HG02610 (cell line): Measurements from ENCODE around the gene ASMT.
"Not testable (repeated sequence)": the region's sequence is repeated elsewhere in the genome, so short reads cannot be mapped to it uniquely, and the experiment has no call there.

ENCODE experiments used
- ATAC-seq: cut with Tn5 transposase; IDR thresholded peaks from one replicate; pipeline ENCODE4 v1.9.1; 2021; ENCODE audit warnings: mild to moderate bottlenecking, moderate library complexity; ENCODE audit not compliant: unreplicated experiment

Gene ASMT

GRCh38 chrX:1646009-1646408 is 31.1 kb downstream of the ASMT start:
- ATAC-seq = no peak

GRCh38 chrX:1649621-1650020 is 34.8 kb downstream of the ASMT start:
- no peak for ATAC-seq

GRCh38 chrX:1652011-1652811 is 37.4 kb downstream of the ASMT start:
- ATAC-seq = not testable (repeated sequence)

- no peak for ATAC-seq
These were observed 41.5 kb downstream of the ASMT start for GRCh38 chrX:1656379-1656778.

- peak; percentile 87 for ATAC-seq
These were observed 42.7 kb downstream of the ASMT start for GRCh38 chrX:1657367-1658070.

- ATAC-seq = peak; percentile 22
These were observed 43.2 kb downstream of the ASMT start for GRCh38 chrX:1658071-1658491.

- no peak for ATAC-seq
These were observed 45.0 kb downstream of the ASMT start for GRCh38 chrX:1659664-1660461.

- no peak for ATAC-seq
These were observed 46.4 kb downstream of the ASMT start for GRCh38 chrX:1661048-1661921.

GRCh38 chrX:1661922-1662221 is 47.0 kb downstream of the ASMT start:
- no peak for ATAC-seq

GRCh38 chrX:1667566-1667965 is 52.7 kb downstream of the ASMT start:
- ATAC-seq = no peak

- ATAC-seq = no peak
These were observed 58.5 kb downstream of the ASMT start for GRCh38 chrX:1673337-1673736.

- no peak for ATAC-seq
These were observed 62.0 kb downstream of the ASMT start for GRCh38 chrX:1676866-1677265.

- ATAC-seq = no peak
These were observed 64.4 kb downstream of the ASMT start for GRCh38 chrX:1679238-1679637.

GRCh38 chrX:1681439-1681838 is 66.6 kb downstream of the ASMT start:
- no peak for ATAC-seq

GRCh38 chrX:1681856-1682255 is 67.0 kb downstream of the ASMT start:
- ATAC-seq = not testable (repeated sequence)

- ATAC-seq = not testable (repeated sequence)
These were observed 67.6 kb downstream of the ASMT start for GRCh38 chrX:1682501-1682900.

GRCh38 chrX:1684883-1685282 is 70.0 kb downstream of the ASMT start:
- ATAC-seq = not testable (repeated sequence)

- not testable (repeated sequence) for ATAC-seq
These were observed 70.6 kb downstream of the ASMT start for GRCh38 chrX:1685444-1685880.

- ATAC-seq = no peak
These were observed 71.8 kb downstream of the ASMT start for GRCh38 chrX:1686642-1687041.
